ENCODE data around the gene STX10. TPM values are rescaled to one million over a fixed set of nuclear protein-coding genes. Genes with fewer than 3 reads are reported as not detected.

Gene STX10
- total and polyA plus RNA-seq, 9 of the 15 experiments (the other 6 are each of a cell fraction or from before 2014, with no cell fraction given), result 0.51 to 66.3 (median 31.0) TPM

DNA sequence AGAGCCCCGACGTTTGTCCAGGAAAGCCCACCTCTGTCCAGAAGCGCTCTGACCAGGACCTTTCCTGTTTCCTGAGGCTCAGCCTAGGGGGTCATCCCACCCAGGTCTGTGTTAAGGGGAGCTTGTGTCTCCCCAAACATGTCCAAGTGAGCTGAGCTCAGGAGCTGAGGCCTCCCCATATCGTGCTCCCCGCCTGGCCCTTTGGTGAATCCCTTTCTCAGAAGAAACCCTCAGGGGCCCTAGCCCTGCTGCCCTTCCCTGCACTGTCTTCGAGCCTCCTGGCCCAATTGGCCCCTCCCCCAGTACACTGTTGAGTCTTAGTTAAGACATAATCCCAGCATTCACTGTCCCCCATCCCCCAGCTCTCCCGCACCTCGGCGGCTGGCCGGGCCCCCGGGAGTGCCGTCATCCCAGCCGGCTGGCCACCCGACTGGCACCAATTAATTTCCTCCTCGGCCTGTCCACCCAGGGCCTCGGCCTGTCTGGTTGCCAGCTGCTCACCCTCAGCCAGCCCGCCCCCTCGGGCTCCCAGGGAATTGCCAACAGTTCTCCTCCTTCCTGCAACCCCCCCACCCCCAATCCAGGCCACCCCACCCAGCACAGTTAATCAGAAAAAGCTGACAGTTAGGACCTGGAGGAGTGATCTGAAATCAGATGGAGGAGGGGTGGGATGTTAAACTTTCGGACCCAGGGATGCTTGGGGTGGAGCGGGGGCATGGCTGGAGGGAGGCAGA, 13.6 kb upstream of the STX10 start (continued):
- no peak for TF ChIP-seq NFYB (IDR thresholded peaks at IDR 0.05; ENCODE audit: extremely low read depth, insufficient read length)
- TF ChIP-seq TAF15 (IDR thresholded peaks at IDR 0.05; ENCODE audit: low read depth, low read length), result no peak
- TF ChIP-seq, protein P1, sequence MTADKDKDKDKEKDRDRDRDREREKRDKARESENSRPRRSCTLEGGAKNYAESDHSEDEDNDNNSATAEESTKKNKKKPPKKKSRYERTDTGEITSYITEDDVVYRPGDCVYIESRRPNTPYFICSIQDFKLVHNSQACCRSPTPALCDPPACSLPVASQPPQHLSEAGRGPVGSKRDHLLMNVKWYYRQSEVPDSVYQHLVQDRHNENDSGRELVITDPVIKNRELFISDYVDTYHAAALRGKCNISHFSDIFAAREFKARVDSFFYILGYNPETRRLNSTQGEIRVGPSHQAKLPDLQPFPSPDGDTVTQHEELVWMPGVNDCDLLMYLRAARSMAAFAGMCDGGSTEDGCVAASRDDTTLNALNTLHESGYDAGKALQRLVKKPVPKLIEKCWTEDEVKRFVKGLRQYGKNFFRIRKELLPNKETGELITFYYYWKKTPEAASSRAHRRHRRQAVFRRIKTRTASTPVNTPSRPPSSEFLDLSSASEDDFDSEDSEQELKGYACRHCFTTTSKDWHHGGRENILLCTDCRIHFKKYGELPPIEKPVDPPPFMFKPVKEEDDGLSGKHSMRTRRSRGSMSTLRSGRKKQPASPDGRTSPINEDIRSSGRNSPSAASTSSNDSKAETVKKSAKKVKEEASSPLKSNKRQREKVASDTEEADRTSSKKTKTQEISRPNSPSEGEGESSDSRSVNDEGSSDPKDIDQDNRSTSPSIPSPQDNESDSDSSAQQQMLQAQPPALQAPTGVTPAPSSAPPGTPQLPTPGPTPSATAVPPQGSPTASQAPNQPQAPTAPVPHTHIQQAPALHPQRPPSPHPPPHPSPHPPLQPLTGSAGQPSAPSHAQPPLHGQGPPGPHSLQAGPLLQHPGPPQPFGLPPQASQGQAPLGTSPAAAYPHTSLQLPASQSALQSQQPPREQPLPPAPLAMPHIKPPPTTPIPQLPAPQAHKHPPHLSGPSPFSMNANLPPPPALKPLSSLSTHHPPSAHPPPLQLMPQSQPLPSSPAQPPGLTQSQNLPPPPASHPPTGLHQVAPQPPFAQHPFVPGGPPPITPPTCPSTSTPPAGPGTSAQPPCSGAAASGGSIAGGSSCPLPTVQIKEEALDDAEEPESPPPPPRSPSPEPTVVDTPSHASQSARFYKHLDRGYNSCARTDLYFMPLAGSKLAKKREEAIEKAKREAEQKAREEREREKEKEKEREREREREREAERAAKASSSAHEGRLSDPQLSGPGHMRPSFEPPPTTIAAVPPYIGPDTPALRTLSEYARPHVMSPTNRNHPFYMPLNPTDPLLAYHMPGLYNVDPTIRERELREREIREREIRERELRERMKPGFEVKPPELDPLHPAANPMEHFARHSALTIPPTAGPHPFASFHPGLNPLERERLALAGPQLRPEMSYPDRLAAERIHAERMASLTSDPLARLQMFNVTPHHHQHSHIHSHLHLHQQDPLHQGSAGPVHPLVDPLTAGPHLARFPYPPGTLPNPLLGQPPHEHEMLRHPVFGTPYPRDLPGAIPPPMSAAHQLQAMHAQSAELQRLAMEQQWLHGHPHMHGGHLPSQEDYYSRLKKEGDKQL (CRISPR knock-in tag; IDR thresholded peaks at IDR 0.05; ENCODE audit: borderline replicate concordance), result no peak
- no peak for TF ChIP-seq PURB (CRISPR knock-in tag; IDR thresholded peaks at IDR 0.05; ENCODE audit: low read depth)
- TF ChIP-seq PHB (CRISPR knock-in tag; IDR thresholded peaks at IDR 0.05), result no peak
- TF ChIP-seq SUPT5H (IDR thresholded peaks at IDR 0.05), result peak; percentile 56; the same call in 1 of the 2 replicates
- TF ChIP-seq MEIS2 (IDR thresholded peaks at IDR 0.05; ENCODE audit: partially characterized antibody), result peak; percentile 63
- TF ChIP-seq SMARCC2 (IDR thresholded peaks at IDR 0.05; ENCODE audit: low read depth), result no peak
- peak; percentile 26; the same call in 1 of the 2 replicates for TF ChIP-seq JUN (IDR thresholded peaks at IDR 0.05; ENCODE audit: borderline replicate concordance, low read depth, low read length)
- TF ChIP-seq JUN (CRISPR knock-in tag; IDR thresholded peaks at IDR 0.05; ENCODE audit: borderline replicate concordance), result no peak
- TF ChIP-seq, protein P2, sequence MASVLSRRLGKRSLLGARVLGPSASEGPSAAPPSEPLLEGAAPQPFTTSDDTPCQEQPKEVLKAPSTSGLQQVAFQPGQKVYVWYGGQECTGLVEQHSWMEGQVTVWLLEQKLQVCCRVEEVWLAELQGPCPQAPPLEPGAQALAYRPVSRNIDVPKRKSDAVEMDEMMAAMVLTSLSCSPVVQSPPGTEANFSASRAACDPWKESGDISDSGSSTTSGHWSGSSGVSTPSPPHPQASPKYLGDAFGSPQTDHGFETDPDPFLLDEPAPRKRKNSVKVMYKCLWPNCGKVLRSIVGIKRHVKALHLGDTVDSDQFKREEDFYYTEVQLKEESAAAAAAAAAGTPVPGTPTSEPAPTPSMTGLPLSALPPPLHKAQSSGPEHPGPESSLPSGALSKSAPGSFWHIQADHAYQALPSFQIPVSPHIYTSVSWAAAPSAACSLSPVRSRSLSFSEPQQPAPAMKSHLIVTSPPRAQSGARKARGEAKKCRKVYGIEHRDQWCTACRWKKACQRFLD (CRISPR knock-in tag; IDR thresholded peaks at IDR 0.05), result peak; percentile 79
- TF ChIP-seq CBX3 (IDR thresholded peaks at IDR 0.05; ENCODE audit: borderline replicate concordance in 1 of 2, low read length in 2 of 2), result no peak
- peak; percentile 92; the same call in 1 of the 2 replicates for TF ChIP-seq NFRKB (IDR thresholded peaks at IDR 0.05; ENCODE audit: low read depth)
- TF ChIP-seq ZNF766 (CRISPR knock-in tag; conservative IDR thresholded peaks at IDR 0.05), result peak; percentile 81
- no peak for TF ChIP-seq BRF1 (IDR thresholded peaks at IDR 0.05; ENCODE audit: borderline replicate concordance, extremely low read depth, insufficient read length)
- TF ChIP-seq, protein P3, sequence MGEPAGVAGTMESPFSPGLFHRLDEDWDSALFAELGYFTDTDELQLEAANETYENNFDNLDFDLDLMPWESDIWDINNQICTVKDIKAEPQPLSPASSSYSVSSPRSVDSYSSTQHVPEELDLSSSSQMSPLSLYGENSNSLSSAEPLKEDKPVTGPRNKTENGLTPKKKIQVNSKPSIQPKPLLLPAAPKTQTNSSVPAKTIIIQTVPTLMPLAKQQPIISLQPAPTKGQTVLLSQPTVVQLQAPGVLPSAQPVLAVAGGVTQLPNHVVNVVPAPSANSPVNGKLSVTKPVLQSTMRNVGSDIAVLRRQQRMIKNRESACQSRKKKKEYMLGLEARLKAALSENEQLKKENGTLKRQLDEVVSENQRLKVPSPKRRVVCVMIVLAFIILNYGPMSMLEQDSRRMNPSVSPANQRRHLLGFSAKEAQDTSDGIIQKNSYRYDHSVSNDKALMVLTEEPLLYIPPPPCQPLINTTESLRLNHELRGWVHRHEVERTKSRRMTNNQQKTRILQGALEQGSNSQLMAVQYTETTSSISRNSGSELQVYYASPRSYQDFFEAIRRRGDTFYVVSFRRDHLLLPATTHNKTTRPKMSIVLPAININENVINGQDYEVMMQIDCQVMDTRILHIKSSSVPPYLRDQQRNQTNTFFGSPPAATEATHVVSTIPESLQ (CRISPR knock-in tag; IDR thresholded peaks at IDR 0.05), result no peak
- TF ChIP-seq ELF1 (tag; IDR thresholded peaks at IDR 0.05), result no peak
- TF ChIP-seq, protein P4, sequence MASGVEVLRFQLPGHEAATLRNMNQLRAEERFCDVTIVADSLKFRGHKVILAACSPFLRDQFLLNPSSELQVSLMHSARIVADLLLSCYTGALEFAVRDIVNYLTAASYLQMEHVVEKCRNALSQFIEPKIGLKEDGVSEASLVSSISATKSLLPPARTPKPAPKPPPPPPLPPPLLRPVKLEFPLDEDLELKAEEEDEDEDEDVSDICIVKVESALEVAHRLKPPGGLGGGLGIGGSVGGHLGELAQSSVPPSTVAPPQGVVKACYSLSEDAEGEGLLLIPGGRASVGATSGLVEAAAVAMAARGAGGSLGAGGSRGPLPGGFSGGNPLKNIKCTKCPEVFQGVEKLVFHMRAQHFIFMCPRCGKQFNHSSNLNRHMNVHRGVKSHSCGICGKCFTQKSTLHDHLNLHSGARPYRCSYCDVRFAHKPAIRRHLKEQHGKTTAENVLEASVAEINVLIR (CRISPR knock-in tag; IDR thresholded peaks at IDR 0.05), result no peak

Data from K562 (cell line).